Heart right ventricle (tissue), 16 donors: ENCODE measurements around the gene ATP2B2. TPM values are rescaled to one million over a fixed set of nuclear protein-coding genes. Genes with fewer than 3 reads are reported as not detected.

Experiments
- ATAC-seq, 8 donors: fragments of 200-7000 bp; cut with Tn5 transposase; one replicate each; pipeline ENCODE4 v1.9.1; 2020; ENCODE audit warnings: mild to moderate bottlenecking in 8 of 8, moderate library complexity in 8 of 8, moderate number of reproducible peaks in 1 of 8
- DNase-seq, 2 donors: peaks; one replicate each; pipeline ENCODE4 v3.0.0-alpha.2; 2020
- H3K27ac ChIP-seq, 10 donors: fragments of 200-600 bp; sonication (generic) in 2 of 10; one replicate each; pipeline versions ENCODE4 v1.5.0 to v1.8.0; 2020 to 2022; ENCODE audit warnings: mild to moderate bottlenecking in 3 of 10
- H3K27me3 ChIP-seq, 7 donors: fragments of 200-600 bp; one replicate each; pipeline ENCODE4 v1.8.0; 2021 to 2022; ENCODE audit warnings: mild to moderate bottlenecking in 2 of 7
- H3K36me3 ChIP-seq, 9 donors: fragments of 200-600 bp; sonication (generic) in 1 of 9; one replicate each; pipeline versions ENCODE4 v1.5.0 to v1.8.0; 2020 to 2022; ENCODE audit warnings: mild to moderate bottlenecking in 2 of 9
- H3K4me1 ChIP-seq, 9 donors: fragments of 200-600 bp; sonication (generic) in 1 of 9; one replicate each; pipeline versions ENCODE4 v1.5.0 to v1.8.0; 2020 to 2022; ENCODE audit warnings: mild to moderate bottlenecking in 4 of 9
- H3K4me3 ChIP-seq, 10 donors: fragments of 200-600 bp; sonication (generic) in 2 of 10; one replicate each; pipeline versions ENCODE4 v1.5.0 to v1.8.0; 2020 to 2022; ENCODE audit warnings: mild to moderate bottlenecking in 7 of 10, moderate library complexity in 2 of 10
- H3K9me3 ChIP-seq, 11 donors: fragments of 200-600 bp in 10 of 11; sonication (generic) in 2 of 11; one replicate each; pipeline versions ENCODE4 v1.5.0 to v1.8.0; 2013 to 2022; ENCODE audit warnings: mild to moderate bottlenecking in 2 of 11, control low read depth in 1 of 11, moderate library complexity in 1 of 11
- WGBS, 2 donors: extraction: QIAGEN DNeasy Blood & Tissue Kit; methylation state at CpG; one replicate each; pipeline ENCODE4 v1.1.7; 2013; ENCODE audit warnings: inconsistent platforms in 1 of 2; 5-methylcytosine and 5-hydroxymethylcytosine counted together
- intact Hi-C, 10 donors: fragments of 100-400 bp; cut with DNase I; formaldehyde crosslinking; loops; one replicate each; pipeline versions ENCODE4 v1.11.1 to v1.14.2; 2022
- polyA plus RNA-seq, 2 donors: library from polyadenylated mRNA; stranded (reverse); fragments of 200-250 nt; gene quantifications; one replicate each; pipeline ENCODE4 v1.2.3, GENCODE V29; 2013
- total RNA-seq, 10 donors: library from RNA; stranded (reverse); fragmentation: NEBNext Ultra II Directional in 3 of 10; extraction: Animal tissue kit (Norgen Biotek cat#: 25700) in 3 of 10; gene quantifications; one replicate each; pipeline versions ENCODE4 v1.2.1 to v1.2.4, GENCODE V29; 2021 to 2023
- TF ChIP-seq, protein P1 (sequence below), 9 donors: fragments of 200-600 bp; sonication (generic) in 2 of 9; IDR thresholded peaks; one replicate each; pipeline versions ENCODE4 v1.5.0 to v1.8.0; 2021 to 2022; ENCODE audit warnings: antibody characterized with exemption in 9 of 9, mild to moderate bottlenecking in 5 of 9, moderate library complexity in 1 of 9
- donor health status: Arrhythmogenic right ventricular cardiomyopathy.
- donor health status: ischemic (EF 13 %, LVEDD 7.1; RV severe dilation, severe dysfunction).
- donor health status: healthy with polysubstance abuse.
- donor health status: DM: no; HTN: yes; CAD: no.
- donor health status: DM: no; HTN: no; CAD: no.
- donor health status: ischemic (EF 25% LVEDD 6.9; RV normal size, moderate dysfunction).
- donor health status: ischemic (EF 25% LVEDD 5.7; RV mildly dilated, moderate dysfunction).
- donor health status: healthy.
- donor health status: DM: yes; HTN: yes; CAD: no.
- donor health status: Ischemic cardiomyopathy.
- donor health status: ischemic (EF 35%, LVEDD 5.7; RV mildly dilated, moderate dysfunction).
- donor health status: nonischemic (EF 11% LVEDD 7.7; RV severe dilation, severe dysfunction).
- donor health status: DM: yes; HTN: yes; CAD: no.
- donor health status: PGD.
- donor health status: ischemic (EF 29% LVEDD 5.4; RV normal size, mild dysfunction).
- donor health status: nonischemic (EF 23%, LVEDD 6.1; RV moderate dilation, normal function).

ATP2B2 gene
- total and polyA plus RNA-seq, 12 donors = under 0.01 to 0.30 (median 0.11) TPM; not detected in 4

DNA sequence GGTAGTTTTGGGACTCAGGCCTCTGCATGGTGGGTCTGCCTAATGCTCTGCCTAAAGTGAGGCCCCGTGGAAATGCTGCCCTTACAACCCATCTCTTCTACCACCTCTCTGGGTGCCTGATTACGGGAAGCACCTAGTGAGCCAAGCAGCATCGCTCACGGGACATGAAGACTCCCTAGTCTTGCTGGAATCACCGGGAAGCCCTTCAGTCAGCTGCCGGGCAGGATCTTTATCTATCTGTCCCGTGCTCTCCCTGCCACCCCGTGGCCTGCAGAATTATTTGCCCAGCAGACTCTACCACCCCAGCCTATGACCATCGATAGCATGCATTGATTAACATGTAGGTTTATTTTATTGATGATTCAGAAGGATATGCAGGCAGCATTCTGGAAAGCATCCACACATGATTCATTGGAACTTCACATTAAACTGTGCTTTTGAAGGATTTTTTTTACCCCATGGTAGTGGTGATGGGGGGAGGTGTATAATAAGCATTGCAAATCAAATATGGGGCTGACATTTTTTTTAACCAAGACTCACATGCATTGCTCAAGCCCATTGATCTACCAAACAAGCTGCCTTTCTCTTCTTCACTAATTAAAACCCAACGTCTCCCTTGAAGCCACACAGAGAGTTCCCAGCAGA lies 63.1 kb downstream of the ATP2B2 start:
- Histone ChIP-seq H3K4me1 (peaks cover 0 to 13% (median 4%) of the 10 kb centered on the region in 9 donors), H3K9me3 (no peaks in the 10 kb centered on the region), H3K27ac (no peak overlapping the region), H3K36me3 (no peaks in the 10 kb centered on the region), H3K4me3 (no peak overlapping the region), H3K27me3 (peaks cover 0 to 25% (median 7%) of the 10 kb centered on the region in 7 donors)
- TF ChIP-seq, protein P1, sequence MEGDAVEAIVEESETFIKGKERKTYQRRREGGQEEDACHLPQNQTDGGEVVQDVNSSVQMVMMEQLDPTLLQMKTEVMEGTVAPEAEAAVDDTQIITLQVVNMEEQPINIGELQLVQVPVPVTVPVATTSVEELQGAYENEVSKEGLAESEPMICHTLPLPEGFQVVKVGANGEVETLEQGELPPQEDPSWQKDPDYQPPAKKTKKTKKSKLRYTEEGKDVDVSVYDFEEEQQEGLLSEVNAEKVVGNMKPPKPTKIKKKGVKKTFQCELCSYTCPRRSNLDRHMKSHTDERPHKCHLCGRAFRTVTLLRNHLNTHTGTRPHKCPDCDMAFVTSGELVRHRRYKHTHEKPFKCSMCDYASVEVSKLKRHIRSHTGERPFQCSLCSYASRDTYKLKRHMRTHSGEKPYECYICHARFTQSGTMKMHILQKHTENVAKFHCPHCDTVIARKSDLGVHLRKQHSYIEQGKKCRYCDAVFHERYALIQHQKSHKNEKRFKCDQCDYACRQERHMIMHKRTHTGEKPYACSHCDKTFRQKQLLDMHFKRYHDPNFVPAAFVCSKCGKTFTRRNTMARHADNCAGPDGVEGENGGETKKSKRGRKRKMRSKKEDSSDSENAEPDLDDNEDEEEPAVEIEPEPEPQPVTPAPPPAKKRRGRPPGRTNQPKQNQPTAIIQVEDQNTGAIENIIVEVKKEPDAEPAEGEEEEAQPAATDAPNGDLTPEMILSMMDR (IDR thresholded peaks at IDR 0.05) = no peak
- no peak for DNase-seq
- intact Hi-C loops = no loop called here
- ATAC-seq = no peak
- 69 to 70% methylated on average over 10 of the region's 10 CpGs for WGBS, 2 donors

DNA sequence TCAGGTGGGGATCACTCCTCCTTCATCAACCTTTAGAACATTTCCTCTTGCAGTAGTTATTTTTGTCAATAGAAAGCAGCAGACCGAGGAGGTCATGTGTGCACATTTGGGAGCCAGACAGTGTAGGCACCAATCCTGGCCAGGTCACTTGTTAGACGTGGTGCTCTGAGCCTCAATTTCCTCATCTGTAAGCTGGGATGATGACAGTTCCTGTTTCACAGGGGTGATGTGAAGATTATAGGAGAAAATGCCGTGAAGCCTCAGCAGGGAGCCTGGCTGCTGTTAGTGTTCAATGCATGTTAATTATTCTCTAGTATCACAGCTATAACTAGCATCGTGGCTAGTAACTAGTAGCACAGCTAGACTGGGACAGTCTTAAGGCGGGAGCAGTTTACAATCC lies 64.7 kb downstream of the ATP2B2 start:
- TF ChIP-seq, protein P1 (IDR thresholded peaks at IDR 0.05) = no peak
- no peak for ATAC-seq
- H3K27ac ChIP-seq = no peak overlapping the region

DNA sequence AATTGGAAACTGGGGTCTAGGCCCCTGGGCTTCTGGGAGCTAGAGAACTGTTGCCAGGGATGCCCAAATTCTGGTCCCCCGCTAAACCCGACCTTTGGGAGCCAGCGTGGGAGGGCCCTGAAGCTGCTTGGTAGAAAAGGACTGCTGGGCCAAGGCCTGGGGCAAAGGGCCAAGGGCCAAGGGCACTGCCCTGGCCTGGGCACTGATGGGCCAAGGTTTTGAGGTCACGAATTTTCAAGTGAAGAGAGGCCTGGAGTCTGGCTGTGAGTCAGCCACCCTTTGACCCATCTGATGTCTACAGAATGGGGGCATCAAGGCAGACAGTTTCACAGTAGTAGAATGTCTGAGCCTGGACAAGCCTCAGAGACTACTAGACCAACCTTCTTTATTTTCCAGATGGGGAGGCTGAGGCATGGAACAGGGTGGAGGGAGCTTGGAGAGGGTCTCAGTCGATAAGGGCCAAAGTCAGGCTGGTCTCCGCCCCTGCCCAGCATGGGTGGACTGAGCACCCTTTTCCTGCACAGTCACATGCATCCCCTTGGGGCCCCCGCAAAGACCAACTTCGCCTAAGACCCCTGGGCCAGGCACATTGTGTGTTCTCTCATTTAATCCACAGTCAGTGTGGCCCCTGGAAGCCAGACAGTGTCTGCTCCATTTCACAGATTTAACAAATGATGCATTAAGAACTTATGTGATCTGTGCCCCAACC lies 66.3 kb downstream of the ATP2B2 start:
- Histone ChIP-seq H3K27me3 (peaks cover 0 to 4% (median 0%) of the 10 kb centered on the region in 7 donors), H3K9me3 (no peaks in the 10 kb centered on the region), H3K4me1 (peaks cover 0 to 13% (median 6%) of the 10 kb centered on the region in 9 donors), H3K36me3 (no peaks in the 10 kb centered on the region), H3K27ac (peak overlapping the region in 2 of 10 donors; percentile 9 to 13), H3K4me3 (no peak overlapping the region)
- DNase-seq (no peak), ATAC-seq (no peak)
- WGBS, 2 donors = 90 to 93% methylated on average over 8 of the region's 8 CpGs
- intact Hi-C loops = no loop called here
- TF ChIP-seq, protein P1 (IDR thresholded peaks at IDR 0.05) = no peak

More for the DNA sequence above, 64.7 kb downstream of the ATP2B2 start:
- H3K9me3 ChIP-seq = no peaks in the 10 kb centered on the region
- 67 to 85% methylated on average over 5 of the region's 5 CpGs for WGBS, 2 donors
- DNase-seq = no peak
- no peak overlapping the region for H3K4me3 ChIP-seq
- peaks cover 0 to 12% (median 4%) of the 10 kb centered on the region in 7 donors for H3K27me3 ChIP-seq
- peaks cover 0 to 13% (median 6%) of the 10 kb centered on the region in 9 donors for H3K4me1 ChIP-seq
- H3K36me3 ChIP-seq = no peaks in the 10 kb centered on the region
- intact Hi-C loops = no loop called here

DNA sequence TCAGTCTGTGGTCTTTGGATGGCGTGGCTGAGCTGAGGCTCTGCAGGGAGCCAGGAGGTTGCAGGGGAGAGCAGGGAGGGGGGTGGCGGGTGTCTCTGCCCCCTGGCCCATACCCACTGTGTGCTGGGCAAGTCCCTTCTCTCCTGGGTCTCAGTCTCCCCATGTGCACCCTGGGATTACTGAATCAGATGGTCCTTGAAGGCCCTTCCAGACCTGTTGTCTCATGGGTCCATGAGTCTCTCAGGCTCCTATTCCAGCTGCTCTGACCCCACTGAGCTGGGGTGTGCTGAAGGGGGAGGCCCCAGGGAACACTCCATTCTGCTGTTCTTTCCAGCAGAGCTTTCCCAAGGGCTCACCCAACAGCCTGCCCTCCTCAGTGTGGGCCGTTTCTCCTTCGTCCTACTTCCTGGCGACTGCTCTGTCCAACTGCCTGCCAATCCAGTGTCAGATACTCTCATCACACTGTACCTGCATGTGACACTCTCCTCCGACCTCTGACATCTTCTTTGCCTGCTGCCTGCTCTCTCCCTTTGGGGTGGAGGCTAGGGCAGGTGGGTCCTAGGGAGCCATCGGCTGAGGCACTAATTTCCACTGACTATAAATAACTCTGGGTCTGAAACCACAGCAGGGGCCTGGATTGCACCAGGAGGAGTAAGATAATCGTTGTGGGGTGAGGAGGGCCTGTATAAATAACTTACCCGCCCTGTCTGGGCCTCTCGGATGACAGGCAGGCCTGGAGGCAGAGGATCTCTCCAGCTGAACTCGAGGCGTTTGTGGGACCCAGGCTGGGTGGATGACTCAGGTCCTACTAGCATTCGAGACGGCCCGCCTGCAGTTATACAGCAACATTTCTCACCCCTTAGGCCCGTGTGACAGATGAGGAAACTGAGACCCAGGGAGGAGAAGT lies 67.1 kb downstream of the ATP2B2 start:
- H3K36me3 ChIP-seq = no peaks in the 10 kb centered on the region
- no peak overlapping the region for H3K4me3 ChIP-seq
- no peaks in the 10 kb centered on the region for H3K27me3 ChIP-seq
- intact Hi-C loops = no loop called here
- no peaks in the 10 kb centered on the region for H3K9me3 ChIP-seq
- ATAC-seq (peak; percentile 23 to 89 (median 76)), DNase-seq (peak in 1 of 2 donors; percentile 28)
- H3K4me1 ChIP-seq = peaks cover 0 to 13% (median 6%) of the 10 kb centered on the region in 9 donors
- WGBS, 2 donors = 46 to 51% methylated on average over 16 of the region's 16 CpGs
- TF ChIP-seq, protein P1 (IDR thresholded peaks at IDR 0.05) = no peak
- H3K27ac ChIP-seq = peak overlapping the region in 2 of 10 donors; percentile 9 to 13
